ENCODE data around the gene RPUSD2. TPM values are rescaled to one million over a fixed set of nuclear protein-coding genes. Genes with fewer than 3 reads are reported as not detected.

Gene RPUSD2
- polyA plus RNA-seq, 1 of the 3 experiments (the other 2 are of a cell fraction): 10.8 TPM

DNA sequence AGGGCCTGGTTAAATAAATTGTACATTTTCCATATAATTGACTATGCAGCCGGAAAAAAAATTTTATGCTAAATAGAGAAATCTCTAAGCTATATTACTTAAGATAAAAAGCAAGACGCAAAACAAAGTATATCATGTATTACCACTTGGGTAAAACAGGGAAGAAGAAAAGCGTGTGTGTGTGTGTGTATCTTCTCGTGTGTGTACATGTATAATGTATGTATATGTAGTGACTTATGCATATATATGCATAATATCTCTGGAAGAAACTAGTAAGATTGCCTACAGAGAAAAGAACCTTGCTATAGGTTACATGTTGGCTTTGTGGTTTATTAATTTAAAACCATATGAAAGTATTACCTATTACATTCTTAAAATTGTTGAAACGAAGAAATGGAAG is 44.0 kb downstream of the RPUSD2 start:
- H3K27ac ChIP-seq (ENCODE audit: low read depth in 2 of 2, low read length in 1 of 2): no peak overlapping the region
- WGBS (ENCODE audit: low lambda C conversion rate): 87% methylated on average over 5 of the region's 5 CpGs
- H2AFZ ChIP-seq (ENCODE audit: low read depth): no peak overlapping the region; the same call in 1 of the 2 replicates
- no peaks in the 10 kb centered on the region for H3K9me2 ChIP-seq
- H3K4me2 ChIP-seq: no peak overlapping the region
- ChIA-PET CTCF (no interaction called here), POLR2A (no interaction called here)
- no peaks in the 10 kb centered on the region for H3K4me1 ChIP-seq (ENCODE audit: control insufficient read depth in 1 of 2, insufficient read depth in 2 of 2, low read depth in 1 of 2, low read length in 1 of 2)
- H3K9ac ChIP-seq: no peak overlapping the region
- no peak for DNase-seq
- H3K36me3 ChIP-seq (replicated peaks in 1 of 2; ENCODE audit: control insufficient read depth in 1 of 2, insufficient read depth in 2 of 2, low read length in 1 of 2): peaks cover 0 to 16% of the 10 kb centered on the region in 2 experiments
- H3K27me3 ChIP-seq (ENCODE audit: insufficient read depth): no peaks in the 10 kb centered on the region
- no peaks in the 10 kb centered on the region for H3K9me3 ChIP-seq
- no peaks in the 10 kb centered on the region for H4K20me1 ChIP-seq (ENCODE audit: insufficient read depth)
- no peaks in the 10 kb centered on the region for H3K79me2 ChIP-seq (ENCODE audit: insufficient read depth)
- no peak for TF ChIP-seq RAD21 (IDR thresholded peaks at IDR 0.05; ENCODE audit: low read length)
- TF ChIP-seq RCOR1 (IDR thresholded peaks at IDR 0.05; ENCODE audit: low read length): no peak
- TF ChIP-seq, protein P1, sequence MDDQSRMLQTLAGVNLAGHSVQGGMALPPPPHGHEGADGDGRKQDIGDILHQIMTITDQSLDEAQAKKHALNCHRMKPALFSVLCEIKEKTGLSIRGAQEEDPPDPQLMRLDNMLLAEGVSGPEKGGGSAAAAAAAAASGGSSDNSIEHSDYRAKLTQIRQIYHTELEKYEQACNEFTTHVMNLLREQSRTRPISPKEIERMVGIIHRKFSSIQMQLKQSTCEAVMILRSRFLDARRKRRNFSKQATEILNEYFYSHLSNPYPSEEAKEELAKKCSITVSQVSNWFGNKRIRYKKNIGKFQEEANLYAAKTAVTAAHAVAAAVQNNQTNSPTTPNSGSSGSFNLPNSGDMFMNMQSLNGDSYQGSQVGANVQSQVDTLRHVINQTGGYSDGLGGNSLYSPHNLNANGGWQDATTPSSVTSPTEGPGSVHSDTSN (IDR thresholded peaks at IDR 0.05): no peak
- no peak for TF ChIP-seq TCF12 (IDR thresholded peaks at IDR 0.05)
- TF ChIP-seq NFIC (IDR thresholded peaks at IDR 0.05; ENCODE audit: borderline replicate concordance): no peak
- TF ChIP-seq JUND (IDR thresholded peaks at IDR 0.05): no peak
- no peak for TF ChIP-seq ELF1 (IDR thresholded peaks at IDR 0.05)
- TF ChIP-seq FOXM1 (IDR thresholded peaks at IDR 0.05; ENCODE audit: low read depth): no peak
- no peak for TF ChIP-seq GATA2 (CRISPR knock-in tag; IDR thresholded peaks at IDR 0.05)
- no peak for TF ChIP-seq TEAD4 (IDR thresholded peaks at IDR 0.05; ENCODE audit: borderline replicate concordance, insufficient read depth)
- no peak for TF ChIP-seq ZBTB33 (IDR thresholded peaks at IDR 0.05; ENCODE audit: borderline replicate concordance, low read depth)
- no peak for TF ChIP-seq POLR2AphosphoS5 (IDR thresholded peaks at IDR 0.05; ENCODE audit: low read depth, low read length)
- TF ChIP-seq NRF1 (IDR thresholded peaks at IDR 0.05; ENCODE audit: low read depth, low read length): no peak
- no peak for TF ChIP-seq FOXJ3 (CRISPR knock-in tag; IDR thresholded peaks at IDR 0.05)
- TF ChIP-seq RXRA (IDR thresholded peaks at IDR 0.05; ENCODE audit: borderline replicate concordance, low read depth): no peak
- no peak for TF ChIP-seq TAF1 (IDR thresholded peaks at IDR 0.05; ENCODE audit: borderline replicate concordance, low read depth, low read length)
- TF ChIP-seq REST (IDR thresholded peaks at IDR 0.05; ENCODE audit: low read depth, low read length): no peak
- TF ChIP-seq CTCF (IDR thresholded peaks at IDR 0.05): no peak
- H3F3A ChIP-seq (replicated peaks; ENCODE audit: insufficient read depth): peaks cover 3% of the 10 kb centered on the region
- no peak overlapping the region for H3K4me3 ChIP-seq (ENCODE audit: low read depth in 2 of 2, low read length in 1 of 2)

All from SK-N-SH (cell line).